ENCODE measurements around the gene ERBB4. TPM values are rescaled to one million over a fixed set of nuclear protein-coding genes. Genes with fewer than 3 reads are reported as not detected.

The ERBB4 gene
- total and polyA plus RNA-seq, 2 of the 8 experiments (the other 6 are each of a cell fraction or from before 2014, with no cell fraction given): 0.34 to 1.3 TPM

DNA sequence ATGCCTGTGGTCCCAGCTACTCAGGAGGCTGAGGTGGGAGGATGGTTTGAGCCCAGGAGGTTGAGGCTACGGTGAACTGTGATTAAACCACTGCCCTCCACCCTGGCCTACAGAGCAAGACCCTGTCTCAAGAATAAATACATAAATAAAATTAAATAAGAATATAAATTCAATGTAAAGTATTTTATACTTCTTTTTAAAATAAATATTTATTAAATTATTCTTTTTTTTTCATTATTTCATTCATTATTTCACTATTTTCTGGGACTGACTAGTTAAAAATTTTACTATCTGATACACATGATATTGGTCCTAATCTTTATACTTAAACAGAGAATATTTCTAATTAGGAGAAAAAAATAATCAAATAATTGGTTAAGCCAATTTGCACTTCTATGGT, 917.6 kb downstream of the ERBB4 start:
- H3K23me2 ChIP-seq (ENCODE audit: low read depth, low read length): no peaks in the 10 kb centered on the region
- H3K27ac ChIP-seq (ENCODE audit: low read depth, low read length): no peak overlapping the region
- H4K91ac ChIP-seq (replicated peaks; ENCODE audit: insufficient read length, low read length): no peak overlapping the region
- TF ChIP-seq JUND (IDR thresholded peaks at IDR 0.05; ENCODE audit: low read length) (no peak), CREB1 (IDR thresholded peaks at IDR 0.05) (no peak), TEAD4 (IDR thresholded peaks at IDR 0.05; ENCODE audit: low read depth, low read length) (no peak), CEBPB (IDR thresholded peaks at IDR 0.05; ENCODE audit: low read depth, low read length) (no peak), KDM4A (IDR thresholded peaks at IDR 0.05; ENCODE audit: low read depth, low read length, severe bottlenecking) (no peak)
- no peak overlapping the region for H3K4ac ChIP-seq (replicated peaks; ENCODE audit: insufficient read length, low read depth, low read length)
- H3K9ac ChIP-seq (replicated peaks in 1 of 4; ENCODE audit: extremely low read depth in 1 of 4, low read depth in 3 of 4, low read length in 3 of 4): no peak overlapping the region
- no peaks in the 10 kb centered on the region for H3K79me1 ChIP-seq (ENCODE audit: low read depth, low read length)
- no peak overlapping the region for H2BK120ac ChIP-seq (replicated peaks; ENCODE audit: low read depth, low read length)
- no peaks in the 10 kb centered on the region for H4K20me1 ChIP-seq (replicated peaks in 1 of 2; ENCODE audit: control insufficient read depth in 1 of 2, insufficient read depth in 2 of 2, low read length in 2 of 2)
- H3K4me3 ChIP-seq (ENCODE audit: extremely low read depth in 1 of 4, insufficient read depth in 2 of 4, low read depth in 3 of 4, low read length in 4 of 4): no peak overlapping the region
- H3K4me1 ChIP-seq (replicated peaks in 1 of 4; ENCODE audit: control insufficient read depth in 3 of 4, insufficient read depth in 4 of 4, low read length in 3 of 4): no peaks in the 10 kb centered on the region
- H2BK12ac ChIP-seq (ENCODE audit: low read depth, low read length): no peak overlapping the region
- H4K8ac ChIP-seq (ENCODE audit: extremely low read depth, insufficient read depth, low read length): no peak overlapping the region
- no peak overlapping the region for H3K56ac ChIP-seq (replicated peaks; ENCODE audit: insufficient read length, low read depth, low read length)
- H3K79me2 ChIP-seq (ENCODE audit: control insufficient read depth in 1 of 2, insufficient read depth in 2 of 2, low read length in 2 of 2): no peaks in the 10 kb centered on the region
- no peak overlapping the region for H2BK5ac ChIP-seq (ENCODE audit: low read depth, low read length)
- no peak overlapping the region for H3K14ac ChIP-seq (ENCODE audit: insufficient read length)
- H3K36me3 ChIP-seq (ENCODE audit: control insufficient read depth in 2 of 4, insufficient read depth in 4 of 4, low read length in 3 of 4): no peaks in the 10 kb centered on the region
- no peak overlapping the region for H3K23ac ChIP-seq (ENCODE audit: insufficient read length)
- H2AFZ ChIP-seq (ENCODE audit: low read length): no peak overlapping the region
- H2BK15ac ChIP-seq (ENCODE audit: low read length): no peak overlapping the region
- H3K18ac ChIP-seq (ENCODE audit: extremely low read depth, low read length): no peak overlapping the region
- H3K9me3 ChIP-seq (ENCODE audit: insufficient read depth in 2 of 2, low read depth in 1 of 2, low read length in 1 of 2): no peaks in the 10 kb centered on the region
- WGBS, 2 experiments (ENCODE audit: extremely low coverage in 1 of 2, insufficient coverage in 1 of 2, insufficient read length in 1 of 2, insufficient replicate concordance in 2 of 2, low coverage in 1 of 2, low lambda C conversion rate in 2 of 2, missing lambda C conversion rate in 1 of 2): 88% methylated on average over 1 of the region's 1 CpG; no CpG with 5 or more reads in 1 of the 2 experiments
- H2BK20ac ChIP-seq (ENCODE audit: low read length): no peak overlapping the region
- no peak overlapping the region for H3K4me2 ChIP-seq (ENCODE audit: insufficient read depth in 1 of 2, low read depth in 2 of 2, low read length in 2 of 2)
- FAIRE-seq (no peak), DNase-seq (ENCODE audit: low read depth in 1 of 2, low spot score in 2 of 2) (no peak)
- no peak overlapping the region for H2AK5ac ChIP-seq (ENCODE audit: low read depth, low read length)
- ChIA-PET POLR2A (ENCODE audit: partially characterized antibody) (no interaction called here), CTCF (ENCODE audit: partially characterized antibody) (no interaction called here)
- no peaks in the 10 kb centered on the region for H3K27me3 ChIP-seq (replicated peaks in 1 of 4; ENCODE audit: control insufficient read depth in 3 of 4, extremely low read depth in 1 of 4, insufficient read depth in 3 of 4, low read length in 3 of 4)
- H4K5ac ChIP-seq (ENCODE audit: insufficient read length, low read depth, low read length): no peak overlapping the region
